HepG2 (cell line): ENCODE measurements around the gene PIEZO1. TPM values are rescaled to one million over a fixed set of nuclear protein-coding genes. Genes with fewer than 3 reads are reported as not detected.

Source experiments
- CBX5 ChIP-seq: sonication (generic); formaldehyde crosslinking; IDR thresholded peaks from 2 replicates; pipeline ENCODE4 v1.4.0; 2020; ENCODE audit warnings: missing genetic modification reagents, borderline replicate concordance
- HNRNPLL ChIP-seq: fragments of 200-400 bp; formaldehyde crosslinking; IDR thresholded peaks from 2 replicates; pipeline ENCODE4 v1.6.1; 2017; ENCODE audit warnings: mild to moderate bottlenecking, low read depth, low read length; ENCODE audit not compliant: poor library complexity, severe bottlenecking
- PHF20 ChIP-seq: sonication (generic); formaldehyde crosslinking; IDR thresholded peaks from 2 replicates; pipeline ENCODE4 v1.5.0; 2020; ENCODE audit warnings: mild to moderate bottlenecking, missing genetic modification reagents
- RORA ChIP-seq: sonication (generic); formaldehyde crosslinking; IDR thresholded peaks from 2 replicates; pipeline ENCODE4 v1.5.0; 2020; ENCODE audit warnings: mild to moderate bottlenecking, missing genetic modification reagents, moderate library complexity
- SETDB1 ChIP-seq: sonication (generic); formaldehyde crosslinking; IDR thresholded peaks from 2 replicates; pipeline ENCODE4 v1.5.1; 2020; ENCODE audit warnings: missing genetic modification reagents, mild to moderate bottlenecking, borderline replicate concordance
- SYNCRIP ChIP-seq: fragments of 200-400 bp; formaldehyde crosslinking; IDR thresholded peaks from 2 replicates; pipeline ENCODE4 v1.6.1; 2018; ENCODE audit warnings: mild to moderate bottlenecking, low read depth, low read length; ENCODE audit not compliant: insufficient read depth
- TMF1 ChIP-seq: sonication (generic); formaldehyde crosslinking; IDR thresholded peaks from 2 replicates; pipeline ENCODE4 v1.8.1; 2022; ENCODE audit warnings: low read depth, missing genetic modification reagents
- ZNF207 ChIP-seq: fragments of 450-650 bp; IDR thresholded peaks from 2 replicates; pipeline ENCODE4 v1.6.1; 2016; ENCODE audit warnings: antibody characterized with exemption, borderline replicate concordance
- ZNF263 ChIP-seq: sonication (generic); formaldehyde crosslinking; IDR thresholded peaks from 2 replicates; pipeline ENCODE4 v1.4.0; 2020; ENCODE audit warnings: missing genetic modification reagents
- ZNF446 ChIP-seq: sonication (generic); formaldehyde crosslinking; IDR thresholded peaks from 2 replicates; pipeline ENCODE4 v1.5.0; 2020; ENCODE audit warnings: mild to moderate bottlenecking, missing genetic modification reagents
- polyA plus RNA-seq, 8 experiments: library from polyadenylated mRNA; depleted of rRNA in 3 of 8; stranded (reverse) in 7 of 8; unstranded in 1 of 8; fragments of >200 nt; fragmentation: Illumina TruSeq in 4 of 8; extraction: Trizol in 4 of 8; gene quantifications; 2 replicates each; pipeline versions ENCODE4 v1.2.1 to v1.2.3, GENCODE V29; 2011 to 2016; ENCODE audit warnings: low read depth in 4 of 8, missing spikeins in 1 of 8, mixed read lengths in 1 of 8; ENCODE audit not compliant: insufficient read depth in 1 of 8
- total RNA-seq, 5 experiments: library from RNA; depleted of rRNA; stranded (reverse); fragments of >200 nt; fragmentation: Illumina TruSeq; extraction: Trizol; gene quantifications; 2 replicates each; pipeline ENCODE4 v1.2.3, GENCODE V29; 2016; ENCODE audit warnings: low read depth in 1 of 5
- TF ChIP-seq, protein P1 (sequence below), 2 experiments: sonication (generic) in 1 of 2; formaldehyde crosslinking in 1 of 2; IDR thresholded peaks; 2 replicates each; pipeline versions ENCODE4 v1.4.0 to v1.6.1; 2018 to 2020; ENCODE audit warnings: missing genetic modification reagents in 2 of 2, borderline replicate concordance in 1 of 2, low read depth in 1 of 2, mild to moderate bottlenecking in 1 of 2, missing biosample characterization in 1 of 2
- TF ChIP-seq, protein P2 (sequence below): sonication (generic); formaldehyde crosslinking; IDR thresholded peaks from 2 replicates; pipeline ENCODE4 v1.5.0; 2020; ENCODE audit warnings: missing genetic modification reagents
- TF ChIP-seq, protein P3 (sequence below): sonication (generic); formaldehyde crosslinking; IDR thresholded peaks from 2 replicates; pipeline ENCODE4 v1.4.0; 2020; ENCODE audit warnings: missing genetic modification reagents, borderline replicate concordance
- TF ChIP-seq, protein P4 (sequence below): sonication (generic); formaldehyde crosslinking; IDR thresholded peaks from 2 replicates; pipeline ENCODE4 v1.5.1; 2020; ENCODE audit warnings: missing genetic modification reagents, mild to moderate bottlenecking, borderline replicate concordance
- TF ChIP-seq, protein P5 (sequence below): sonication (generic); formaldehyde crosslinking; IDR thresholded peaks from 2 replicates; pipeline ENCODE4 v1.4.0; 2020; ENCODE audit warnings: mild to moderate bottlenecking, low read depth, missing genetic modification reagents
- TF ChIP-seq, protein P6 (sequence below): sonication (generic); formaldehyde crosslinking; IDR thresholded peaks from 2 replicates; pipeline ENCODE4 v1.4.0; 2020; ENCODE audit warnings: mild to moderate bottlenecking, missing genetic modification reagents
- TF ChIP-seq, protein P7 (sequence below): sonication (generic); formaldehyde crosslinking; IDR thresholded peaks from 2 replicates; pipeline ENCODE4 v1.5.1; 2020; ENCODE audit warnings: mild to moderate bottlenecking, missing genetic modification reagents, moderate library complexity

PIEZO1 gene
- total and polyA plus RNA-seq, 2 of the 13 experiments (the other 11 are each of a cell fraction or from before 2014, with no cell fraction given) = 67.9 to 85.0 TPM

DNA sequence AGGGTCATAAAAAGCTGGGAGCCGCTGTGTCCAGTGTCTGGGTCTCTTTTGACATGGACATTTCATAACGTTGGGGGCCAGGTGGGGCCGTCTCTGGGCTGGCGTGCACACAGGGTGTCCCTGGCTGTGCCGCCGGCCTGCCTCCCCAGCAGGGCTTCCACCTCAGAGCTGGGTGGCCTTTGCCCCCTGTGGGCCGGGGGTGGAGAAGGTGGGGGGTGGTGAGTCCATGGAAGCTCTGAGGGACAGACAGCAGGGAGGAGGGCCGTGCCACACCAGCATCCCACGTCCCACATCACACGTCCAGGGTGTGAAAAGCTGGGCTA, 97.8 kb downstream of the PIEZO1 start (continued):
- TF ChIP-seq, protein P1, sequence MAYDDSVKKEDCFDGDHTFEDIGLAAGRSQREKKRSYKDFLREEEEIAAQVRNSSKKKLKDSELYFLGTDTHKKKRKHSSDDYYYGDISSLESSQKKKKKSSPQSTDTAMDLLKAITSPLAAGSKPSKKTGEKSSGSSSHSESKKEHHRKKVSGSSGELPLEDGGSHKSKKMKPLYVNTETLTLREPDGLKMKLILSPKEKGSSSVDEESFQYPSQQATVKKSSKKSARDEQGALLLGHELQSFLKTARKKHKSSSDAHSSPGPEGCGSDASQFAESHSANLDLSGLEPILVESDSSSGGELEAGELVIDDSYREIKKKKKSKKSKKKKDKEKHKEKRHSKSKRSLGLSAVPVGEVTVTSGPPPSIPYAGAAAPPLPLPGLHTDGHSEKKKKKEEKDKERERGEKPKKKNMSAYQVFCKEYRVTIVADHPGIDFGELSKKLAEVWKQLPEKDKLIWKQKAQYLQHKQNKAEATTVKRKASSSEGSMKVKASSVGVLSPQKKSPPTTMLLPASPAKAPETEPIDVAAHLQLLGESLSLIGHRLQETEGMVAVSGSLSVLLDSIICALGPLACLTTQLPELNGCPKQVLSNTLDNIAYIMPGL (CRISPR knock-in tag; IDR thresholded peaks at IDR 0.05; ENCODE audit: borderline replicate concordance in 1 of 2, low read depth in 1 of 2) = no peak; a peak in 1 of 4 replicates
- TF ChIP-seq, protein P2, sequence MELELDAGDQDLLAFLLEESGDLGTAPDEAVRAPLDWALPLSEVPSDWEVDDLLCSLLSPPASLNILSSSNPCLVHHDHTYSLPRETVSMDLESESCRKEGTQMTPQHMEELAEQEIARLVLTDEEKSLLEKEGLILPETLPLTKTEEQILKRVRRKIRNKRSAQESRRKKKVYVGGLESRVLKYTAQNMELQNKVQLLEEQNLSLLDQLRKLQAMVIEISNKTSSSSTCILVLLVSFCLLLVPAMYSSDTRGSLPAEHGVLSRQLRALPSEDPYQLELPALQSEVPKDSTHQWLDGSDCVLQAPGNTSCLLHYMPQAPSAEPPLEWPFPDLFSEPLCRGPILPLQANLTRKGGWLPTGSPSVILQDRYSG (CRISPR knock-in tag) = no peak
- TF ChIP-seq TMF1 (CRISPR knock-in tag) = no peak
- TF ChIP-seq SETDB1 (CRISPR knock-in tag) = no peak
- no peak for TF ChIP-seq CBX5 (CRISPR knock-in tag)
- no peak for TF ChIP-seq HNRNPLL
- TF ChIP-seq, protein P3, sequence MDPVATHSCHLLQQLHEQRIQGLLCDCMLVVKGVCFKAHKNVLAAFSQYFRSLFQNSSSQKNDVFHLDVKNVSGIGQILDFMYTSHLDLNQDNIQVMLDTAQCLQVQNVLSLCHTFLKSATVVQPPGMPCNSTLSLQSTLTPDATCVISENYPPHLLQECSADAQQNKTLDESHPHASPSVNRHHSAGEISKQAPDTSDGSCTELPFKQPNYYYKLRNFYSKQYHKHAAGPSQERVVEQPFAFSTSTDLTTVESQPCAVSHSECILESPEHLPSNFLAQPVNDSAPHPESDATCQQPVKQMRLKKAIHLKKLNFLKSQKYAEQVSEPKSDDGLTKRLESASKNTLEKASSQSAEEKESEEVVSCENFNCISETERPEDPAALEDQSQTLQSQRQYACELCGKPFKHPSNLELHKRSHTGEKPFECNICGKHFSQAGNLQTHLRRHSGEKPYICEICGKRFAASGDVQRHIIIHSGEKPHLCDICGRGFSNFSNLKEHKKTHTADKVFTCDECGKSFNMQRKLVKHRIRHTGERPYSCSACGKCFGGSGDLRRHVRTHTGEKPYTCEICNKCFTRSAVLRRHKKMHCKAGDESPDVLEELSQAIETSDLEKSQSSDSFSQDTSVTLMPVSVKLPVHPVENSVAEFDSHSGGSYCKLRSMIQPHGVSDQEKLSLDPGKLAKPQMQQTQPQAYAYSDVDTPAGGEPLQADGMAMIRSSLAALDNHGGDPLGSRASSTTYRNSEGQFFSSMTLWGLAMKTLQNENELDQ = no peak
- peak; percentile 64; the same call in 1 of the 2 replicates for TF ChIP-seq ZNF263 (CRISPR knock-in tag)
- TF ChIP-seq, protein P4, sequence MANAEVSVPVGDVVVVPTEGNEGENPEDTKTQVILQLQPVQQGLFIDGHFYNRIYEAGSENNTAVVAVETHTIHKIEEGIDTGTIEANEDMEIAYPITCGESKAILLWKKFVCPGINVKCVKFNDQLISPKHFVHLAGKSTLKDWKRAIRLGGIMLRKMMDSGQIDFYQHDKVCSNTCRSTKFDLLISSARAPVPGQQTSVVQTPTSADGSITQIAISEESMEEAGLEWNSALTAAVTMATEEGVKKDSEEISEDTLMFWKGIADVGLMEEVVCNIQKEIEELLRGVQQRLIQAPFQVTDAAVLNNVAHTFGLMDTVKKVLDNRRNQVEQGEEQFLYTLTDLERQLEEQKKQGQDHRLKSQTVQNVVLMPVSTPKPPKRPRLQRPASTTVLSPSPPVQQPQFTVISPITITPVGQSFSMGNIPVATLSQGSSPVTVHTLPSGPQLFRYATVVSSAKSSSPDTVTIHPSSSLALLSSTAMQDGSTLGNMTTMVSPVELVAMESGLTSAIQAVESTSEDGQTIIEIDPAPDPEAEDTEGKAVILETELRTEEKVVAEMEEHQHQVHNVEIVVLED (CRISPR knock-in tag) = no peak
- TF ChIP-seq RORA (CRISPR knock-in tag) = no peak
- no peak for TF ChIP-seq ZNF446 (CRISPR knock-in tag)
- 0 out of 2 replicates have a peak, but pooled peaks have one; percentile 47 for TF ChIP-seq PHF20
- TF ChIP-seq, protein P5, sequence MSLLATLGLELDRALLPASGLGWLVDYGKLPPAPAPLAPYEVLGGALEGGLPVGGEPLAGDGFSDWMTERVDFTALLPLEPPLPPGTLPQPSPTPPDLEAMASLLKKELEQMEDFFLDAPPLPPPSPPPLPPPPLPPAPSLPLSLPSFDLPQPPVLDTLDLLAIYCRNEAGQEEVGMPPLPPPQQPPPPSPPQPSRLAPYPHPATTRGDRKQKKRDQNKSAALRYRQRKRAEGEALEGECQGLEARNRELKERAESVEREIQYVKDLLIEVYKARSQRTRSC (CRISPR knock-in tag) = no peak
- no peak for TF ChIP-seq SYNCRIP
- TF ChIP-seq, protein P6, sequence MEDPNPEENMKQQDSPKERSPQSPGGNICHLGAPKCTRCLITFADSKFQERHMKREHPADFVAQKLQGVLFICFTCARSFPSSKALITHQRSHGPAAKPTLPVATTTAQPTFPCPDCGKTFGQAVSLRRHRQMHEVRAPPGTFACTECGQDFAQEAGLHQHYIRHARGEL (CRISPR knock-in tag) = no peak
- TF ChIP-seq, protein P7, sequence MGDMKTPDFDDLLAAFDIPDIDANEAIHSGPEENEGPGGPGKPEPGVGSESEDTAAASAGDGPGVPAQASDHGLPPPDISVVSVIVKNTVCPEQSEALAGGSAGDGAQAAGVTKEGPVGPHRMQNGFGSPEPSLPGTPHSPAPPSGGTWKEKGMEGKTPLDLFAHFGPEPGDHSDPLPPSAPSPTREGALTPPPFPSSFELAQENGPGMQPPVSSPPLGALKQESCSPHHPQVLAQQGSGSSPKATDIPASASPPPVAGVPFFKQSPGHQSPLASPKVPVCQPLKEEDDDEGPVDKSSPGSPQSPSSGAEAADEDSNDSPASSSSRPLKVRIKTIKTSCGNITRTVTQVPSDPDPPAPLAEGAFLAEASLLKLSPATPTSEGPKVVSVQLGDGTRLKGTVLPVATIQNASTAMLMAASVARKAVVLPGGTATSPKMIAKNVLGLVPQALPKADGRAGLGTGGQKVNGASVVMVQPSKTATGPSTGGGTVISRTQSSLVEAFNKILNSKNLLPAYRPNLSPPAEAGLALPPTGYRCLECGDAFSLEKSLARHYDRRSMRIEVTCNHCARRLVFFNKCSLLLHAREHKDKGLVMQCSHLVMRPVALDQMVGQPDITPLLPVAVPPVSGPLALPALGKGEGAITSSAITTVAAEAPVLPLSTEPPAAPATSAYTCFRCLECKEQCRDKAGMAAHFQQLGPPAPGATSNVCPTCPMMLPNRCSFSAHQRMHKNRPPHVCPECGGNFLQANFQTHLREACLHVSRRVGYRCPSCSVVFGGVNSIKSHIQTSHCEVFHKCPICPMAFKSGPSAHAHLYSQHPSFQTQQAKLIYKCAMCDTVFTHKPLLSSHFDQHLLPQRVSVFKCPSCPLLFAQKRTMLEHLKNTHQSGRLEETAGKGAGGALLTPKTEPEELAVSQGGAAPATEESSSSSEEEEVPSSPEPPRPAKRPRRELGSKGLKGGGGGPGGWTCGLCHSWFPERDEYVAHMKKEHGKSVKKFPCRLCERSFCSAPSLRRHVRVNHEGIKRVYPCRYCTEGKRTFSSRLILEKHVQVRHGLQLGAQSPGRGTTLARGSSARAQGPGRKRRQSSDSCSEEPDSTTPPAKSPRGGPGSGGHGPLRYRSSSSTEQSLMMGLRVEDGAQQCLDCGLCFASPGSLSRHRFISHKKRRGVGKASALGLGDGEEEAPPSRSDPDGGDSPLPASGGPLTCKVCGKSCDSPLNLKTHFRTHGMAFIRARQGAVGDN (CRISPR knock-in tag) = no peak; the same call in 1 of the 2 replicates
- no peak for TF ChIP-seq ZNF207
